ENCODE measurements around the gene HNF1B.

HNF1B gene

GRCh38 chr17:37735165-37735564 lies 9.7 kb downstream of the HNF1B start:
- DNase-seq (ENCODE audit: low read depth): no peak

- no peak for DNase-seq (ENCODE audit: low read depth)
Measured at GRCh38 chr17:37732316-37732715, 12.5 kb downstream of the HNF1B start.

- no peak for DNase-seq (ENCODE audit: low read depth)
Measured at GRCh38 chr17:37731056-37731455, 13.8 kb downstream of the HNF1B start.

- DNase-seq (ENCODE audit: low read depth): no peak
Measured at GRCh38 chr17:37729905-37730304, 15.0 kb downstream of the HNF1B start.

GRCh38 chr17:37726891-37727675 lies 17.8 kb downstream of the HNF1B start:
- no peak for DNase-seq (ENCODE audit: low read depth)

- peak; percentile 24 for DNase-seq (ENCODE audit: low read depth)
Measured at GRCh38 chr17:37726248-37726647, 18.6 kb downstream of the HNF1B start.

GRCh38 chr17:37725601-37726146 lies 19.2 kb downstream of the HNF1B start:
- DNase-seq (ENCODE audit: low read depth): no peak

GRCh38 chr17:37725021-37725595 lies 19.8 kb downstream of the HNF1B start:
- no peak for DNase-seq (ENCODE audit: low read depth)

- DNase-seq (ENCODE audit: low read depth): no peak
Measured at GRCh38 chr17:37720989-37721388, 23.9 kb downstream of the HNF1B start.

- no peak for DNase-seq (ENCODE audit: low read depth)
Measured at GRCh38 chr17:37719866-37720265, 25.0 kb downstream of the HNF1B start.

- DNase-seq (ENCODE audit: low read depth): no peak
Measured at GRCh38 chr17:37718324-37719048, 26.4 kb downstream of the HNF1B start.

GRCh38 chr17:37717627-37718323 lies 27.1 kb downstream of the HNF1B start:
- DNase-seq (ENCODE audit: low read depth): no peak

- peak; percentile 11 for DNase-seq (ENCODE audit: low read depth)
Measured at GRCh38 chr17:37714897-37715296, 30.0 kb downstream of the HNF1B start.

GRCh38 chr17:37713624-37714023 lies 31.2 kb downstream of the HNF1B start:
- DNase-seq (ENCODE audit: low read depth): no peak

GRCh38 chr17:37713028-37713431 lies 31.8 kb downstream of the HNF1B start:
- DNase-seq (ENCODE audit: low read depth): no peak

GRCh38 chr17:37711113-37711512 lies 33.7 kb downstream of the HNF1B start:
- DNase-seq (ENCODE audit: low read depth): no peak

GRCh38 chr17:37710344-37710886 lies 34.4 kb downstream of the HNF1B start:
- DNase-seq (ENCODE audit: low read depth): peak; percentile 59

GRCh38 chr17:37708616-37709212 lies 36.1 kb downstream of the HNF1B start:
- DNase-seq (ENCODE audit: low read depth): peak; percentile 41

- DNase-seq (ENCODE audit: low read depth): no peak
Measured at GRCh38 chr17:37708008-37708615, 36.7 kb downstream of the HNF1B start.

- DNase-seq (ENCODE audit: low read depth): no peak
Measured at GRCh38 chr17:37706446-37706845, 38.4 kb downstream of the HNF1B start.

GRCh38 chr17:37702598-37702997 lies 42.3 kb downstream of the HNF1B start:
- DNase-seq (ENCODE audit: low read depth): peak; percentile 83

All from ELR (cell line).